RWPE1 (cell line): Measurements from ENCODE around the gene PRR35.

Source experiments
- CTCF ChIA-PET: fragments of 350-600 bp; sonication (Branson Sonifier 250); formaldehyde crosslinking; extraction: SDS; loops from one replicate; lab custom pipeline; 2021; lab: Yijun Ruan, JAX
- POLR2A ChIA-PET: fragments of 400-600 bp; formaldehyde crosslinking; extraction: SDS; loops from one replicate; lab custom pipeline; 2020; ENCODE audit warnings: antibody characterized with exemption; ENCODE audit not compliant: low non-redundant PET; lab: Yijun Ruan, JAX
- DNase-seq: peaks from one replicate; pipeline ENCODE4 v3.0.0; 2012; ENCODE audit warnings: low spot score
- H3K27ac ChIP-seq: fragments of 450-650 bp; 2 replicates; pipeline ENCODE4 v1.5.1; 2017
- TF ChIP-seq, protein P1 (sequence below): fragments of 450-650 bp; conservative IDR thresholded peaks from 2 replicates; pipeline ENCODE4 v1.5.1; 2017; ENCODE audit warnings: low read depth, mild to moderate bottlenecking

PRR35 gene

DNA sequence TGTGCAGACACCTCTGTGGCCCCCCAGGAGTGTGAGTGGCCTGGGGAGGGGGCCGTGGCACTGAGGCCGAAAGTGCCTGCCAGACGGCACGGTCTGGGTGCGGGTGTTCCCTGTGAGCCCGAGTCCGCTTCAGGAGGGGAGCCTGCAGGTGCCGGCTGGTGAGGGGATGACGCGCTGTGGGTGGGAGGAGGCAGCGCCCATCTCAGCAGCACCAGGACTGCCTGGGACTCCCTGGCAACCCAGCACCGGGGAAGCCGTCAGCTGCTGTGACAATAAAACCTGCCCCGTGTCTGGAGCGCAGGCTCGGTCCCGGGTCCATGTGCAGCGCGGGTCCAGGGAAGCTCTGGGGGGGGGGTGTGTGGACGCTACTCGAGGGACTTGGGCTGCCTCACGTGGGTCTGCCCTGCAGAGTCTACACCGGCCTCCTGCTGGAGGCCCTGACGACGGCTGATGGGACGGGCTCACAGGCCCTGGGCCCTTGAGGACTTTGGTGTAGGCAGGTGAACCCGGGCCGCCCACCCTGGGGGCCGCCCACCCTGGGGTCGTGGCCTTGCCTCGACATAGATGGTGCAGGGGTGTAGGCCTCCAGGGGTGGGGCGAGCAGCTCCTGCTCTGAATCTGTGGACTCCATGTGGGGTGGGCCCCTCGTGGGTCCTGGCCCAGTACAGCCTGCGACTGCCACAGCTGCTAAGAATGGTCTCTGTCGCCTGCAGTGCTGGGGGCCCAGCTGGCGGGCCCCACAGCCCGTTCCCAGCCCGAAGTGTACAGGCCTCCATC, 23.8 kb downstream of the PRR35 start:
- DNase-seq, result no peak
- POLR2A ChIA-PET, result no interaction called here
- CTCF ChIA-PET, result interaction anchor here (0.8 kb wide), 1 partner anchor 77 kb away, joined by 4 read pairs; no protein-coding TSS in a partner anchor
- TF ChIP-seq, protein P1, sequence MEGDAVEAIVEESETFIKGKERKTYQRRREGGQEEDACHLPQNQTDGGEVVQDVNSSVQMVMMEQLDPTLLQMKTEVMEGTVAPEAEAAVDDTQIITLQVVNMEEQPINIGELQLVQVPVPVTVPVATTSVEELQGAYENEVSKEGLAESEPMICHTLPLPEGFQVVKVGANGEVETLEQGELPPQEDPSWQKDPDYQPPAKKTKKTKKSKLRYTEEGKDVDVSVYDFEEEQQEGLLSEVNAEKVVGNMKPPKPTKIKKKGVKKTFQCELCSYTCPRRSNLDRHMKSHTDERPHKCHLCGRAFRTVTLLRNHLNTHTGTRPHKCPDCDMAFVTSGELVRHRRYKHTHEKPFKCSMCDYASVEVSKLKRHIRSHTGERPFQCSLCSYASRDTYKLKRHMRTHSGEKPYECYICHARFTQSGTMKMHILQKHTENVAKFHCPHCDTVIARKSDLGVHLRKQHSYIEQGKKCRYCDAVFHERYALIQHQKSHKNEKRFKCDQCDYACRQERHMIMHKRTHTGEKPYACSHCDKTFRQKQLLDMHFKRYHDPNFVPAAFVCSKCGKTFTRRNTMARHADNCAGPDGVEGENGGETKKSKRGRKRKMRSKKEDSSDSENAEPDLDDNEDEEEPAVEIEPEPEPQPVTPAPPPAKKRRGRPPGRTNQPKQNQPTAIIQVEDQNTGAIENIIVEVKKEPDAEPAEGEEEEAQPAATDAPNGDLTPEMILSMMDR, result no peak
- 0 out of 2 replicates have a peak overlapping the region, but pooled peaks have one; percentile 47 for H3K27ac ChIP-seq

- CTCF ChIA-PET, result no interaction called here
- no peak overlapping the region for H3K27ac ChIP-seq
- TF ChIP-seq, protein P1, result no peak
- DNase-seq, result no peak
- POLR2A ChIA-PET, result no interaction called here
Measured at GRCh38 chr16:585351-585750, 25.2 kb downstream of the PRR35 start.

- peak overlapping the region; percentile 98 for H3K27ac ChIP-seq
- ChIA-PET CTCF (no interaction called here), POLR2A (interaction anchor here (0.7 kb wide), 1 partner anchor 56 kb away, joined by 3 read pairs; no protein-coding TSS in a partner anchor)
- TF ChIP-seq, protein P1, result no peak
- DNase-seq, result no peak
Measured at GRCh38 chr16:586047-586644, 26.0 kb downstream of the PRR35 start.

- TF ChIP-seq, protein P1, result no peak
- POLR2A ChIA-PET, result interaction anchor here (0.7 kb wide), 1 partner anchor 56 kb away, joined by 3 read pairs; no protein-coding TSS in a partner anchor
- CTCF ChIA-PET, result no interaction called here
- peak overlapping the region; percentile 98 for H3K27ac ChIP-seq
- no peak for DNase-seq
Measured at GRCh38 chr16:586645-587590, 26.7 kb downstream of the PRR35 start.

GRCh38 chr16:588639-588888, 28.4 kb downstream of the PRR35 start:
- POLR2A ChIA-PET, result no interaction called here
- no peak for DNase-seq
- peak overlapping the region; percentile 98 for H3K27ac ChIP-seq
- TF ChIP-seq, protein P1, result no peak
- CTCF ChIA-PET, result no interaction called here
